Rectal smooth muscle tissue (tissue), 1 donor: ENCODE data around the gene FLNB.

Experiments used
- H3K27ac ChIP-seq: one replicate; pipeline ENCODE4 v1.7.0; 2013; ENCODE audit warnings: low read depth, low read length, inconsistent platforms
- H3K27me3 ChIP-seq: one replicate; pipeline ENCODE4 v1.7.0; 2013; ENCODE audit warnings: low read length; ENCODE audit not compliant: control insufficient read depth, insufficient read depth
- H3K36me3 ChIP-seq: one replicate; pipeline ENCODE4 v1.7.0; 2013; ENCODE audit warnings: low read length; ENCODE audit not compliant: control insufficient read depth, insufficient read depth
- H3K4me1 ChIP-seq: one replicate; pipeline ENCODE4 v1.7.0; 2013; ENCODE audit warnings: low read length; ENCODE audit not compliant: control insufficient read depth, insufficient read depth
- H3K4me3 ChIP-seq: one replicate; pipeline ENCODE4 v1.7.0; 2013; ENCODE audit warnings: low read length
- H3K9ac ChIP-seq: one replicate; pipeline ENCODE4 v1.7.0; 2013; ENCODE audit warnings: low read length

FLNB gene

DNA sequence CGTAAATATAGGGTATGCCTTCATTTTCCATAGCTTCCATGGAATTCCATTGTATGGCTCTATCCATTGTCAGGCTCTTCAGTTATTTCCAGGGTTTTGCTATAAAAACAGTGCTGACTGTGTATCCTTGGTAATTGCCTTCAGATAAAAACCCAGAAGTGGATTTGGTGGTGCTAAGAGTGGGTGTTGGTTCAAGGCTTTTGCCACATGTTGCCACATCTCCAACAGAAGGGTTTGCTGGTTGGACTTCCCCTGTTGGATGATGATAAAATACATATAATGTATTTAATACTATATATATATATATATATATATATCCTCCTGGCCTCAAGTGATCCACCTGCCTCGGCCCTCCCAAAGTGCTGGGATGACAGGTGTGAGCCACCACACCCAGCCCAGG is 97.8 kb downstream of the FLNB start:
- H3K36me3 ChIP-seq: peaks cover 34% of the 10 kb centered on the region
- no peak overlapping the region for H3K9ac ChIP-seq
- no peaks in the 10 kb centered on the region for H3K27me3 ChIP-seq
- peaks cover 34% of the 10 kb centered on the region for H3K4me1 ChIP-seq
- H3K27ac ChIP-seq: no peak overlapping the region
- H3K4me3 ChIP-seq: no peak overlapping the region

DNA sequence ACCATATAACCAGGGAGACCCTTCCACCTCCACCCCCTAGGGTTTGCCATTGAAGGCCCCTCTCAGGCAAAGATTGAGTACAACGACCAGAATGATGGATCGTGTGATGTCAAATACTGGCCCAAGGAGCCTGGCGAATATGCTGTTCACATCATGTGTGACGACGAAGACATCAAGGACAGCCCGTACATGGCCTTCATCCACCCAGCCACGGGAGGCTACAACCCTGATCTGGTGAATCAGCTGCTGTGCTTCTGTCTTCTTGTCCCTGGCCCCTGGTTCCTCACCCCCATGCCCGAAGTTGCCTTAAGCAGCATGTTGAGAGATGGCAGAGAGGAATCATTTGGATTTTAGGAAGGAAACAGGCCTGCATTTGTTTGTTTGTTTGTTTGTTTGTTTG is 98.4 kb downstream of the FLNB start:
- Histone ChIP-seq H3K36me3 (peaks cover 34% of the 10 kb centered on the region), H3K4me1 (peaks cover 29% of the 10 kb centered on the region), H3K4me3 (no peak overlapping the region), H3K27ac (no peak overlapping the region), H3K9ac (no peak overlapping the region), H3K27me3 (no peaks in the 10 kb centered on the region)

DNA sequence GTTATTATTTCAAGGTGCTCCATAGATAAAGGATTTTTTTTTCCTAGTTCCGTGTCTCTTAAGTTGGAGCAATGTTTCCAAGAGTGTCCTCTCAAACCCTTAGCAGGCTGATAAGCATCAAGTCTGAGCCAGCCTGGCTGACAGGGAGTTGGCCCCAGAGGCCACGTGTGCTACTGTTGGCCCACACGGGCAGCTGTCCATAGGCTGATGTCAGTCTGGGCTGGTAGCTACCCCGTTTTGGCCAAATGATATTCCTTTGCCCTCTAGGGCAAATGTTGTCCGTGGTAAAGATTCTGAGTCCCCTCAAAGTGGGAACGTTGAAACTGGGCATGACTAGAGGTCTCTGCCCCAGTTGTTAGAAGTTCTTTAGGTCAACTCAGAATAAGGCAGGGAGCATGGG is 99.4 kb downstream of the FLNB start:
- peaks cover 39% of the 10 kb centered on the region for H3K36me3 ChIP-seq
- H3K27ac ChIP-seq: no peak overlapping the region
- H3K4me1 ChIP-seq: peaks cover 22% of the 10 kb centered on the region
- H3K27me3 ChIP-seq: no peaks in the 10 kb centered on the region
- no peak overlapping the region for H3K4me3 ChIP-seq
- H3K9ac ChIP-seq: no peak overlapping the region

DNA sequence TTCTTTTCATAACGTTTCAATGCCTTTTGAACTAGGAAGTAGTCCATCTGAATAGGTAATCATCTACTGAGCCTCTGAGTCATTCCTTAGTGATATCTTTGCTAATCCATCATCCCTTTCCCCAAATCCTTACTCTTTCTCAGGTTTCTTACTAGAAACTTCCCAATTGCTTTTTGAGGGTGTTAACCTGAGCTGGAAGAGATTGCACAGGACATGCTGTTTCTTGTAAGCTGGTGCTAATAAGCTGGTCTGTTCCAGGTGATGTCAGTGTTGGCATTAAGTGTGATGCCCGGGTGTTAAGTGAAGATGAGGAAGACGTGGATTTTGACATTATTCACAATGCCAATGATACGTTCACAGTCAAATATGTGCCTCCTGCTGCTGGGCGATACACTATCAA is 101.5 kb downstream of the FLNB start:
- H3K9ac ChIP-seq: no peak overlapping the region
- no peaks in the 10 kb centered on the region for H3K27me3 ChIP-seq
- peaks cover 32% of the 10 kb centered on the region for H3K36me3 ChIP-seq
- no peak overlapping the region for H3K4me3 ChIP-seq
- H3K4me1 ChIP-seq: peaks cover 1% of the 10 kb centered on the region
- no peak overlapping the region for H3K27ac ChIP-seq

DNA sequence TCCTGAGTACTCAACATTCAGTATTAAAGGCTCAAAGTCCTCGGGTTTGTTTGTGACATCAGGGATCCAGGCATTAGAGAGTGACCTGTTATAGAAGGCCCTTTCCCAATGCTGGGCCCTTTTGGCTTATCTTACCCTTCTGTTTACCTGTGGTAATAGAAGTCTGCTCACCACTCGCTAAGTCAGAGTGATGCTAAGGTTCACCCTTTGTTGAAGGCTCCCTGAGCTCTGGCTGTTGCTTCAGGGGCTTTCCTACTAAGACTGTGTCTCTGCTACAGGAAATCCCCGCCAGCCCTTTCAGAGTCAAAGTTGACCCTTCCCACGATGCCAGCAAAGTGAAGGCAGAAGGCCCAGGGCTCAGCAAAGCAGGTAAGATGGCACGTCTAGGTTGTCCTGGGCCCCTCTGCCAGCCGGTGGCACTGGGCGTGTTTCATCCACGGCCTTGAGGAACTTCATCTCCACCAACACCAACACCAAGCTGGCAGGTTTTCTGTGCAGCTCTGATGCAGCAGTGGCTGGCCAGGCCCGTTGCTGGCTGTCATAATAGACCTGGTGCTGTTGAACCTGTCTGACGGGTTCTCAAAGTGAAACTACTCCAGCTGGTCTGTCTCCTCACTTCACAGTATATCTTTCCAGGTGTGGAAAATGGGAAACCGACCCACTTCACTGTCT is 103.4 kb downstream of the FLNB start:
- Histone ChIP-seq H3K4me3 (no peak overlapping the region), H3K27me3 (no peaks in the 10 kb centered on the region), H3K36me3 (peaks cover 41% of the 10 kb centered on the region), H3K4me1 (peaks cover 6% of the 10 kb centered on the region), H3K9ac (no peak overlapping the region), H3K27ac (no peak overlapping the region)

DNA sequence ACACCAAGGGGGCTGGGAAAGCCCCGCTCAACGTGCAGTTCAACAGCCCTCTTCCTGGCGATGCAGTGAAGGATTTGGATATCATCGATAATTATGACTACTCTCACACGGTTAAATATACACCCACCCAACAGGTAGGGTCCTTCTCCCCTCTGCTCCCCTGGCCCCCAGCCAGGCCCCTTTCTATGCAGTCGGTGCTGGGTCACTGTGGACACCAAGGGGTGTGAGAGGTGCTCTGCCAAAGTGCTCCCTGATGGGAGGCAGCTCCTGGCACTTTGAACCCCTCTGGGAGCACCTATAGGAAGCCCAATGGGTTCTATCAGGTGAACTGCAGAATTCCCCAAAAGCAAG is 103.9 kb downstream of the FLNB start:
- Histone ChIP-seq H3K4me3 (no peak overlapping the region), H3K27me3 (no peaks in the 10 kb centered on the region), H3K9ac (no peak overlapping the region), H3K4me1 (peaks cover 12% of the 10 kb centered on the region), H3K36me3 (peaks cover 39% of the 10 kb centered on the region), H3K27ac (no peak overlapping the region)

DNA sequence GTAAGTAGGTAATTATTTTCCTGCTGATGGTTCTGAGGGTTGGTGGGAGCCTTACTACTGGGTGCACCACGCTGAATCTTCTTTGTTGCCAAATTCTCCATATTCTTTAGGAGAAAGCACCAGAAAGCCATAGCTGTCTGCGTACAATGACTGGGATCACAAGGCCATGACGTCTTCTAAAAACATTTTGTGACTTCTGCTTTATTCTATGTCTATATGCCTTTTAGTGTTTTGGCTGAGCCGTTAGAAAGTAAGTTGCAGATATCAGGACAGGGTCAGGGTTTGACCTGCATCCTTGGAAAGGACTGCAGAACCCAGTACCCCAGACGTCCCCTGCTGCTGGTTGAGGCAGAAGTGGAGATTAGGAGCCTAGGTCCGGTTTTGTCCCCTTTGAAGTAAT is 107.0 kb downstream of the FLNB start:
- Histone ChIP-seq H3K36me3 (peaks cover 37% of the 10 kb centered on the region), H3K27me3 (no peaks in the 10 kb centered on the region), H3K4me1 (peaks cover 18% of the 10 kb centered on the region), H3K27ac (no peak overlapping the region), H3K4me3 (no peak overlapping the region), H3K9ac (no peak overlapping the region)

DNA sequence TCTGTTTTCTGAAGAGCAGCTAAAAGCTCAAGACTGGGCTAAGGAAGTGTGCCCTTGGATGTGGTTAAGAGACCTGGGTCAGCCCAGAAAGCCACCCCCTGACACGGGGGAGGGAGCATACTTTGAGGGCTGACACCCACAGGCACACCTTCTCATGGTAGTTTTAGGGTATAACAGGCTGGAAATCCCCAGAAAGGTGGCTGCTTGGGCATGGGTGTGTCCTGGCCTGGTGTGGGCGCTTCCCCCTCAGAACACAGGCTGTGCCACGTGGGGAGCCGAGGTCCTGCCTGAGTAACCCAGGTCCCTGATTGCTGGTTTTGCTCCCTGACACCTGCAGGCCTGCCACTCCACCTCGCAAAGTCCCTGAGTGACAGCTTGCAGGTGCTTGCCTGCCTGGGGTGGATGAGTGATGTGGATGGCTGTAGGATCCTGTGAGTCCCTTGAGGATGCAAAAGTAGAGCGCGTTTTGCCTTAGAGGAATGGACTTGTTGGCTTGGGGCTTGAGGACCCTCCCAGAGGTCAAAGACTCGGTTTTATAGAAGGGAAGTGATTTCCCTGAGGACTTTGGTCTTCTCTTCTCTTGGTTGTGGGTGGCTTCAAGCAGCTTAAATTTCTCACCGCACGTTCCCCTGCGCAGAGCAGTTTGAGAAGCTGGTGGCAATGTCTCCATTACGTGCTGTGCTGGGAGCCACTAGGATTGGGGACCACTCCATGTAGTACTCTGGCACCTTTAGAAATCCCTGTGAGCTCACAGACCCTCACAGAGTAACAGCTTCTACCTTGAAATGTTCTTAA is 108.1 kb downstream of the FLNB start:
- Histone ChIP-seq H3K9ac (no peak overlapping the region), H3K4me1 (peaks cover 18% of the 10 kb centered on the region), H3K27me3 (no peaks in the 10 kb centered on the region), H3K36me3 (peaks cover 48% of the 10 kb centered on the region), H3K27ac (peak overlapping the region; percentile 56), H3K4me3 (no peak overlapping the region)

DNA sequence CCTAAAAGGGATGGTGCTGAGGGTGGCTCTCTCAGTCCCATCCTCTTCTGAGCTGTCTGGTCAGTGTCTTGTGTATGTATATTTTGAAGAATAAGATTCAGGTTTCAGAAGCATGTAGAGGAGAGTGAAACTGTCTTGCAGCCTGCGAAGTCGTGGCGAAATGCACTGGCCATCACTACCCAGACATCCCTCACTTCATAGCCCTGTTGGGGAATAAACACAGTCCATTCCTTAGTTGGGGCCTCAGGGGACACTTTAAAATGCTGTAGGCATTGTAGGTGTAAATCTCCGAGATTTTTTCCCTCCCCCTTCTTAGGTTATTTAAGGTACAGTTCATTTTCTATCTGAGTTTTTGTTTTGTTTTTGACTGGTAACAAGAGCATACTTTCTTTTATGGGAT is 108.8 kb downstream of the FLNB start:
- peak overlapping the region; percentile 56 for H3K27ac ChIP-seq
- H3K4me1 ChIP-seq: peaks cover 18% of the 10 kb centered on the region
- no peaks in the 10 kb centered on the region for H3K27me3 ChIP-seq
- H3K9ac ChIP-seq: no peak overlapping the region
- no peak overlapping the region for H3K4me3 ChIP-seq
- H3K36me3 ChIP-seq: peaks cover 47% of the 10 kb centered on the region

DNA sequence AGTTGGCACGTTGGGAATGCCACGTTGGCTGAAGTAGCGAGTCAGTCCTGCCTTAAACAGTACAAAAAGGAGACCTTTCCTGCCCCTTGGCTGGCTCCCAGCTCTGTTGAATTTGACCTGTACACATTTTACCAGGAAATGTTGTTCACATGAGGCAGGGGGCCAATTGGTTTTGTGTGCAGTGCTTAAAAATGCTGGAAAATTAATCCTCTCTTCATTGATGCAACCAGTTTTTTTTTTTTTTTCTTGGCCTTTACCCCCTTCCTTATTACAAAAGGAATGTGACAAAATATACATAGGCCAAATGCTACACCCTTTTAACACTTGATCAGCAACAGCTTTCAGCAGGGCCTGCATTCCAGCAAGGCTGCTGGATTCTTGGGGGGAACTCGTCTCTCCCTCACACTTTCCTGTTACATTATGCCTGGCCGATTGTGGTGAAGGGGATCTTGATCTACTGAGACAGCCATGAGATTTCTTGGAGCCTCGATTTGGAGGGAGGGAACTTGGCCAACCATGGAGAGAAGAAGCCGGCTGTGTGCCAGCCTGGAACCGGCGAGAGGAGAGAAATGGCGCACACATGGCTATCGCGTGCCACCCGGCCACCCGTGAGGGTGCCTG is 109.4 kb downstream of the FLNB start:
- Histone ChIP-seq H3K36me3 (peaks cover 43% of the 10 kb centered on the region), H3K4me3 (no peak overlapping the region), H3K27ac (peak overlapping the region; percentile 56), H3K9ac (no peak overlapping the region), H3K27me3 (no peaks in the 10 kb centered on the region), H3K4me1 (peaks cover 18% of the 10 kb centered on the region)

DNA sequence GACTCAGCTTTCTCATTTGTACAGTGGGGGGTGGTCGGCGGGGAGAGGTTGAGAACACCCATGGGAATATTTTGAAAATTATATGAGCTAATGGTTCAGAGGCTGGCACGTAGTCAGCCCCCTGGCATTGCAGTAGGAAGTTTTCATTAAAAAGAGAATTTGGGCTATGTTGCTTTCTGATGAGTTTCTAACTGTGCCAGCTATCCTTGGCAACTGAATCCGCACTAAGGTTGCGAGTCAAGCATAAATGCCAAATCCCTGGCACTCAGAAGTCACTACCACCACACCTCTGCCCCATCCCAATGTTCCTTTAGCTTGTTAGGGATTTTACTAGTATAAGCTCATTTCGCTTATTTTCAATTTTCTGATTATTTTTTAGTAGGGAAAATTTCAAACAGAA is 111.0 kb downstream of the FLNB start:
- H3K4me3 ChIP-seq: no peak overlapping the region
- H3K27ac ChIP-seq: no peak overlapping the region
- H3K27me3 ChIP-seq: no peaks in the 10 kb centered on the region
- H3K4me1 ChIP-seq: peaks cover 18% of the 10 kb centered on the region
- no peak overlapping the region for H3K9ac ChIP-seq
- H3K36me3 ChIP-seq: peaks cover 53% of the 10 kb centered on the region

DNA sequence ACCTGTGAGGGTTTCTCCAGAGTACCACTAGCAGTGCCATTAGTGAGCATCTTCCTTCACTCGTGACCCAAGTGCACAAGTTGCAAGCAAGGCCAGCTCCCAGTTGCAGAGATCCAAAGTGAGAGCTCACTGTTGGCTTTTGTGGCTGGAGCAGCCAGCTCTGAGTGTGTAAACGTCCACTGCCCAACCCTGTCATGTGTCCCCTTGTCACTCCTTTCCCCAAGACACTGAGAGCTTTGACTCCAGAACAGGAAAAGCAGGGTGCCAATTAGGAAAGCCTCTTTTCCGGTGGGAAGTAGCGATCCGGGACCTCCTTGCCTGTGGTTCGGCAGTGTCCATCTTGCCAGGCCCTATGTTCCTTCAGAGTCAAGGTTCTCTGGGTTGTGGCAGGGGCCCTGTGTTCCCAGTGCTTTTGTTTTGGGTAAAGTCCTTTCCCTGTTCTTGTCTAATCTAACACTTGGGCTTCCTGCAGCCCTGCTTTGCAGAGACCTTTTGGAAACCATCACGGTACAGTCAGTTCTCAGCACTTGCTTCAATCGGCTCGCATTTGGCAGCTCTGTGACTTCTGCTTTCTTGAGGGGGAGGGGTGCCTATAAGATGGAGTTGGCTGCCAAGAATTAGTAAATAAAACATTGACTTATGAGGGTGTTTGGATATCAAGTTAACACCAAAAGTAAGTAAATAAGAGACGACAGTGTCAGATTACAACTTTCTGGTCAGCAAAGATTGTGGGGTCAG is 112.0 kb downstream of the FLNB start:
- peak overlapping the region; percentile 21 for H3K27ac ChIP-seq
- H3K27me3 ChIP-seq: no peaks in the 10 kb centered on the region
- peaks cover 18% of the 10 kb centered on the region for H3K4me1 ChIP-seq
- H3K9ac ChIP-seq: no peak overlapping the region
- peaks cover 60% of the 10 kb centered on the region for H3K36me3 ChIP-seq
- no peak overlapping the region for H3K4me3 ChIP-seq
